GM18505 (cell line): ENCODE data around the gene ZNF224.

ENCODE experiments used
- ATAC-seq: cut with Tn5 transposase; IDR thresholded peaks from one replicate; pipeline ENCODE4 v1.9.1; 2021; ENCODE audit not compliant: unreplicated experiment
- POLR2A ChIP-seq: IDR thresholded peaks from 4 replicates; pipeline ENCODE4 v1.6.1; 2011; ENCODE audit warnings: borderline replicate concordance; ENCODE audit not compliant: insufficient read depth, insufficient read length; ENCODE audit errors: extremely low read depth

Gene ZNF224

DNA sequence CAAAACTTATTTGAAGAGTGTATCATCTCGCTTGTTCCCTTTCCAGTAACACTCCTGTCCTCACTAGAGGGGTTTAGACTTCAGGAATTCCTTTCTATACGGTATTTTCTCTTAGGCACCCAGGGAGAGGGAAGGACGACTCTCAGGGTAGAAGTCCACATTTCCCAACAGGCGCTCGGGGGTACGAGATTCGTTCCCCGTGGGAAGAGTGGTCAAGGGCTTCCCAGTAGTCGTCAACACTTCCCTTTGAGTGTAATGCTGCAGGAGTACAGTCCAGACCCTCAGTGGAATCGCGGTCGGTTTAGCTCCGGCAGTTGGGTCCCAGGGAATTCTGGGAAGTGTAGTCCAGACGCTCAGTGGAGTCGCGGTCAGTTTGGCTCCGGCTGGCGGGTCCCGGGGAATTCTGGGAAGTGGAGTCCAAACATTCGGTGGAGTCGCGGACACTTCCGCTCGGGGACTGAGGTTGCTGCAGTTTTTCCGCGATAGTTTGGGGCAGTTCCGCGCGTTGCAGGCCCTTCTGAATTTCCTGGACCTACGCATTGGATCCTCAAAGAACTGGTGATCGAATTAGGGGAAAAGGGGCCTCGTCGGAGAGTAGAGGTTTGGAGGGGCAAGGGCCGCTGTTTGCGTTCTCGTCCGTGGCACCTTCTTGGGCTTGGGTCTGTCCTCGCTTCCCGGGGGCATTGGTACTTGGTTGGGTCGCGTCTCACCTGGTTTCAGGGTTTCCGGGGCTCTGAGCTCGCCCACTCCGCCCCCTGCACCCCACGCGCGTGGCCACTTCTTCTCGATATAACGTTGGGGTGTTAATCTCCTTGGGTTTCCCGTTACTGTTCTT, at the start of gene ZNF224:
TSS of gene ZNF224 (plus strand) at position 431 of the 835 bp plus-strand sequence. CDS start 3,513 bp downstream, outside the sequence.
- TF ChIP-seq POLR2A, result peak; percentile 35
- peak; percentile 84 for ATAC-seq

GRCh38 chr19:44050740-44051649, 43.2 kb upstream of the ZNF224 start:
- TF ChIP-seq POLR2A, result peak; percentile 44
- peak; percentile 14 for ATAC-seq

- ATAC-seq, result peak; percentile 80
- peak; percentile 52 for TF ChIP-seq POLR2A
Measured at GRCh38 chr19:44051650-44052402, 42.3 kb upstream of the ZNF224 start, which contains the start of gene ZNF223. ZNF223 (plus strand) TSS chr19:44052036; CDS start chr19:44055177, 3,141 bp downstream.

DNA sequence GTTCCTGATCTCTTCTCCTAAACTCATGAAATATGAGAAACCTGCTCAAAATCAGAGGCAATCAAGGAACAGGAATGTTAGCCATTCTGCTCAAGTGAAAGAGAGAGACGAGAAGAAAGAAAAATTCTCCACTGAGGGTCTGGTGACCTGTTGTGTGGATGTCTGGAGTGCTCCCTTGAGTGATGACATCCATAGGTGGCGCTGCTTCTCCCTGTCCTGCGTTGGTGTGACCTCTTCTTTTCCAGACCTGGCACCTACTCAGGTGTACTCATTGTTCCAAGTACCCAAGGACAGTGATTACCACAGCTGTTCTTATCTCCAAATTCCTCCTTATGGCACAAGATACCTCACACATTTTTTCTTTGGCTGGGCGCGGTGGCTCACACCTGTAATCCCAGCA, 38.3 kb upstream of the ZNF224 start:
- no peak for ATAC-seq
- no peak for TF ChIP-seq POLR2A

GRCh38 chr19:44059229-44059628, 34.9 kb upstream of the ZNF224 start:
- ATAC-seq, result no peak
- TF ChIP-seq POLR2A, result no peak

- no peak for TF ChIP-seq POLR2A
- ATAC-seq, result no peak
Measured at GRCh38 chr19:44061038-44061437, 33.1 kb upstream of the ZNF224 start.

DNA sequence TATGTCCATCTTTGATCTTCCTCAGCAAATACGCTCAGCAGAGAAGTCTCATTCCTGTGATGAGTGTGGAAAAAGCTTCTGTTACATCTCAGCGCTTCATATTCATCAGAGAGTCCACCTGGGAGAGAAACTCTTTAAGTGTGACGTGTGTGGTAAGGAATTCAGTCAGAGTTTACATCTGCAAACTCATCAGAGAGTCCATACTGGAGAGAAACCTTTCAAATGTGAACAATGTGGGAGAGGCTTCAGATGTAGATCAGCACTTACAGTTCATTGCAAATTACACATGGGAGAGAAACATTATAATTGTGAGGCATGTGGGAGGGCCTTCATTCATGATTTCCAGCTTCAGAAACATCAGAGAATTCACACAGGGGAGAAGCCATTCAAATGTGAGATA, 27.9 kb upstream of the ZNF224 start:
- ATAC-seq, result no peak
- no peak for TF ChIP-seq POLR2A

GRCh38 chr19:44069415-44069814, 24.7 kb upstream of the ZNF224 start:
- no peak for TF ChIP-seq POLR2A

GRCh38 chr19:44071824-44072542, 22.2 kb upstream of the ZNF224 start, which contains the start of gene ZNF284:
ZNF284 (plus strand) TSS chr19:44072159; CDS start chr19:44076390, 4,231 bp downstream.
- peak; percentile 60 for TF ChIP-seq POLR2A
- peak; percentile 97 for ATAC-seq

More at GRCh38 chr19:44069415-44069814, 24.7 kb upstream of the ZNF224 start:
- no peak for ATAC-seq

DNA sequence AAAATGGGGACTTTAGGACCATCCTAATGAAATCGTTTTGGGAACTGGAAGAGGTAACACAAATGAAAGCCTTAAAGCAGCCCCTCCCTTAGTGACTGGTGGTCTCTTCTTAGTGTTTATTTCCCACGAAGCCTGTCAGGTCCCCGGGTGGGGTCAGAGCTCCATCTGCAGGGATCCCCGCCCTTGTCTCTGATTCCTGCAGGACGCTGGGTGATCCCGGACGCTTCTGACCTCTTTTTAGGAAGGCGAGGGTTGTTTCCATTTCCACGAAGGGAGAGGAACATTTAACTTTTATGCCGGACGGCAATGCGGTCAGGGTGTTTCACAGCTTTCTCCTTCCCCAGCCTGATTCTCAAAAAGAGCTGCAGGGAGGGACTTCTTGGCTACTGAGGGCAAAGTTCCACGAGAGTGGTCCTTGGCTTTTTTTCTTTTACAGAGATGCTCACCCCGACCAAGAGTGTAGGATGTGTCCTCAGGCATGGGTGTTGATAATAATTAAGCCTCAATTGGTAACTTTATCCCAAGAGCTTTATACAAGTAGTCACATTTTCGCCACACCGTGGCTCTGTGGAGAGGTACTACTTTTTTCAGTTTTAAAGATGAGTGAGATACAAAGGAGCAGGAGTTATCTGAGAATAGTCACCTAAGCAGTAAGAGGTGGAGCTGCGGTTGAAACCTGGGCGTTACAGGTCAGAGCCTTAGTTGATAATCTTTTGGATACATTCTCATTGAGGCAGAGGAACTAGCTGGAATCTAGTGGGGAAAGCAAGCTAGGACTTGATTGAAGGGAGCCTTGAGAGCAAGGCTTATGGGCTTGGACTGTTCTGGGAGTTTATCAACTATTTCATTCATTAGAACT, 21.4 kb upstream of the ZNF224 start:
- ATAC-seq, result no peak
- TF ChIP-seq POLR2A, result no peak

DNA sequence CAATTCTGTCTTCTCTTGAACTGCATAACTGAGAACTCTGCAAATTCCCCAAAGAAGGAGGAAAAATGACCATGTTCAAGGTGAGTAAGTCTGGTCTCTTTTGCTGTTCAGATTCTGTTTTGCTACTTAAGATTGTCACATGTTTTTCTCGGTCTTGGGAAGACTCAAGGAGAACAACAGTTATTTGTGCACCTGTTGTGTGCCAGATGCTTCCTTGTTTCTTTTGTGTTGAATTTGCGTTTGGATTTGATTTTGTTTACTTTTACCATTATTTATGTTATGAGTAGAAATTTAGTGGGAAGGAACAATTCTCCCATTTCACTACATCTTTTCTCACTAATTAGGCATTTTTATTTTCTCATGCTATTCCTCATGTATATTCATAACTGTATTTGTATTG, 17.8 kb upstream of the ZNF224 start:
- TF ChIP-seq POLR2A, result no peak
- no peak for ATAC-seq
